HCT116 (cell line): Measurements from ENCODE around the gene INKA2. TPM values are rescaled to one million over a fixed set of nuclear protein-coding genes. Genes with fewer than 3 reads are reported as not detected.

Source experiments
- ATAC-seq: fragments of 200-7000 bp; cut with Tn5 transposase; 2 replicates; pipeline ENCODE4 v1.9.1; 2020; ENCODE audit warnings: mild to moderate bottlenecking, moderate library complexity
- BruUV-seq: library from RNA; stranded (reverse); fragments of 400-500 nt; replicated peaks from 2 replicates; lab custom pipeline; 2021; lab: Mats Ljungman, UMichigan
- CTCF ChIA-PET: fragments of 300-600 bp; sonication (Branson Sonifier 250); formaldehyde crosslinking; loops from one replicate; lab custom pipeline; 2021; ENCODE audit warnings: antibody characterized with exemption; lab: Charles Lee
- POLR2A ChIA-PET: fragments of 300-600, 350-600 bp; sonication (Branson Sonifier 250); formaldehyde crosslinking; loops from one replicate; lab custom pipeline; 2021; ENCODE audit warnings: antibody characterized with exemption; lab: Charles Lee
- RAD21 ChIA-PET, 2 experiments: fragments of 300-600 bp; sonication (Branson Sonifier 250); formaldehyde crosslinking; loops; one replicate each; lab custom pipeline; 2023; ENCODE audit warnings: low total read pairs in 2 of 2; ENCODE audit not compliant: uncharacterized antibody in 2 of 2, unreplicated experiment in 2 of 2, low non-redundant PET in 1 of 2; lab: Charles Lee
- DNase-seq: peaks from one replicate; pipeline ENCODE4 v3.0.0-alpha.2; 2010; ENCODE audit warnings: low read depth, low spot score
- H2AFZ ChIP-seq: fragments of 200-600 bp; shearing (Covaris generic), sonication (generic); 2 replicates; pipeline ENCODE4 v1.6.1; 2017; ENCODE audit warnings: low read depth, mixed run types, mixed read lengths, antibody characterized with exemption, low read length; ENCODE audit not compliant: poor library complexity, severe bottlenecking
- H3K27ac ChIP-seq: 2 replicates; pipeline ENCODE4 v1.5.1; 2012; ENCODE audit warnings: low read depth, low read length
- H3K27me3 ChIP-seq: fragments of 200-600 bp; sonication (generic); 2 replicates; pipeline ENCODE4 v1.6.1; 2016; ENCODE audit warnings: mixed run types, low read length, mixed read lengths; ENCODE audit not compliant: insufficient read depth
- H3K36me3 ChIP-seq, 2 experiments: fragments of 200-500 bp in 1 of 2; fragments of 200-600 bp in 1 of 2; sonication (Bioruptor generic) in 1 of 2; sonication (generic) in 1 of 2; 2 replicates each; pipeline versions ENCODE4 v1.5.1 to v1.6.1; 2014 to 2016; ENCODE audit warnings: low read length in 2 of 2, inconsistent platforms in 1 of 2, mixed read lengths in 1 of 2, mixed run types in 1 of 2; ENCODE audit not compliant: insufficient read depth in 2 of 2, control insufficient read depth in 1 of 2
- H3K4me1 ChIP-seq, 2 experiments: fragments of 200-600 bp in 1 of 2; sonication (generic) in 1 of 2; 2 replicates each; pipeline versions ENCODE4 v1.5.1 to v1.6.1; 2012 to 2017; ENCODE audit warnings: low read length in 2 of 2, inconsistent platforms in 1 of 2, mild to moderate bottlenecking in 1 of 2, mixed read lengths in 1 of 2, mixed run types in 1 of 2, moderate library complexity in 1 of 2; ENCODE audit not compliant: insufficient read depth in 2 of 2, control insufficient read depth in 1 of 2
- H3K4me2 ChIP-seq: fragments of 200-600 bp; sonication (generic); 2 replicates; pipeline ENCODE4 v1.6.1; 2017; ENCODE audit warnings: mixed run types, low read length, mixed read lengths
- H3K4me3 ChIP-seq, 2 experiments: fragments of 200-600 bp in 1 of 2; sonication (generic) in 1 of 2; replicated peaks in 1 of 2; 2 replicates each; pipeline ENCODE4 v1.5.1; 2011 to 2016; ENCODE audit warnings: low read length in 2 of 2, control low read depth in 1 of 2, low read depth in 1 of 2, mild to moderate bottlenecking in 1 of 2, mixed read lengths in 1 of 2, mixed run types in 1 of 2
- H3K79me2 ChIP-seq: fragments of 200-600 bp; sonication (generic); 2 replicates; pipeline ENCODE4 v1.6.1; 2017; ENCODE audit warnings: mild to moderate bottlenecking, mixed run types, low read length, moderate library complexity, mixed read lengths; ENCODE audit not compliant: insufficient read depth
- H3K9ac ChIP-seq: fragments of 200-600 bp; sonication (generic); 2 replicates; pipeline ENCODE4 v1.6.1; 2016; ENCODE audit warnings: low read length, mixed read lengths
- H3K9me2 ChIP-seq: fragments of 200-600 bp; sonication (generic), shearing (Covaris generic); 2 replicates; pipeline ENCODE4 v1.6.1; 2017; ENCODE audit warnings: mixed run types, mild to moderate bottlenecking, moderate library complexity; ENCODE audit not compliant: insufficient read depth
- H3K9me3 ChIP-seq, 2 experiments: fragments of 200-500 bp in 1 of 2; fragments of 200-600 bp in 1 of 2; sonication (Bioruptor generic) in 1 of 2; sonication (generic) in 1 of 2; 2 replicates each; pipeline ENCODE4 v1.6.1; 2014 to 2017; ENCODE audit warnings: low read length in 2 of 2, mixed read lengths in 2 of 2, inconsistent platforms in 1 of 2, low read depth in 1 of 2, mild to moderate bottlenecking in 1 of 2, mixed run types in 1 of 2, moderate library complexity in 1 of 2; ENCODE audit not compliant: control insufficient read depth in 1 of 2, insufficient read depth in 1 of 2
- H4K20me1 ChIP-seq: fragments of 200-600 bp; sonication (generic), shearing (Covaris generic); 2 replicates; pipeline ENCODE4 v1.6.1; 2017; ENCODE audit warnings: mixed run types, mild to moderate bottlenecking, moderate library complexity; ENCODE audit not compliant: insufficient read depth
- CBX3 ChIP-seq: IDR thresholded peaks from 2 replicates; pipeline ENCODE4 v1.6.1; 2012; ENCODE audit warnings: low read depth
- EGR1 ChIP-seq: IDR thresholded peaks from 2 replicates; pipeline ENCODE4 v1.6.1; 2012; ENCODE audit warnings: low read depth
- ELF1 ChIP-seq: IDR thresholded peaks from 2 replicates; pipeline ENCODE4 v1.6.1; 2012; ENCODE audit warnings: low read depth, borderline replicate concordance
- POLR2A ChIP-seq: IDR thresholded peaks from 2 replicates; pipeline ENCODE4 v1.7.0; 2011; ENCODE audit warnings: borderline replicate concordance; ENCODE audit not compliant: insufficient read depth, insufficient read length; ENCODE audit errors: extremely low read depth
- SP1 ChIP-seq: IDR thresholded peaks from 2 replicates; pipeline ENCODE4 v1.6.1; 2012; ENCODE audit warnings: low read depth
- SRF ChIP-seq: IDR thresholded peaks from 2 replicates; pipeline ENCODE4 v1.6.1; 2012; ENCODE audit warnings: low read depth
- TCF7L2 ChIP-seq: IDR thresholded peaks from 2 replicates; pipeline ENCODE4 v1.7.0; 2011; ENCODE audit warnings: borderline replicate concordance, inconsistent platforms; ENCODE audit not compliant: insufficient read depth, insufficient read length; ENCODE audit errors: extremely low read depth
- ZFX ChIP-seq: fragments of 450-650 bp; IDR thresholded peaks from 2 replicates; pipeline ENCODE4 v1.6.1; 2017
- intact Hi-C: fragments of 100-400 bp; cut with micrococcal nuclease; formaldehyde crosslinking; loops from 2 replicates; pipeline ENCODE4 v1.10.0; 2022
- total RNA-seq: library from RNA; stranded (reverse); gene quantifications from one replicate; pipeline ENCODE4 v1.2.1, GENCODE V29; 2021; ENCODE audit not compliant: unreplicated experiment
- TF ChIP-seq, protein P1 (sequence below): IDR thresholded peaks from 2 replicates; pipeline ENCODE4 v1.6.1; 2012
- TF ChIP-seq, protein P2 (sequence below), 3 experiments: fragments of 200-600 bp in 1 of 3; sonication (generic) in 1 of 3; IDR thresholded peaks in 2 of 3; conservative IDR thresholded peaks in 1 of 3; 2 replicates each; pipeline ENCODE4 v1.5.1; 2012 to 2017; ENCODE audit warnings: low read depth in 2 of 3, low read length in 2 of 3, antibody characterized with exemption in 1 of 3, borderline replicate concordance in 1 of 3, control low read depth in 1 of 3, mild to moderate bottlenecking in 1 of 3, mixed read lengths in 1 of 3, mixed run types in 1 of 3, moderate library complexity in 1 of 3; ENCODE audit not compliant: insufficient read depth in 1 of 3
- TF ChIP-seq, protein P3 (sequence below): IDR thresholded peaks from 2 replicates; pipeline ENCODE4 v1.6.1; 2012

Gene INKA2
- total RNA-seq, 1 experiment from 2014 or later, result 4.0 TPM

DNA sequence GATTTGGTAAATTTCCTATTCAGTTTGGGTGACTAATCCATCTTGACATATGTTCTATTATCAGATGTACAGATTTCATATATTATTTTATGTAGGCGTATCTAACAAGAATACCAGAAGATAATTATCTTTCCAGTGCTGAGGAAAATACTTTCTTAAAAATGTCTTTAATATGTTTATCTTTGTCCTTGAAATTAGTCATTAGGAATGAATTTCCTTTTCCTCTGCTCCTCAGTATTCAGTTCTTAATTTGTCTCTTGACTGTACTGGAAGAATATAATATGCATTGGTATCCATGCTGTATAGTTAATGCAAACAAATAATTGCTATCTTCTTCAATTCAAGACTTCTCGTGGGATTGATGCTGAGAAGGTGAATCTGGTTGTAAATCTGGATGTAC, 23.1 kb upstream of the INKA2 start:
- H3K4me2 ChIP-seq, result no peak overlapping the region
- peaks cover 0 to 3% of the 10 kb centered on the region in 2 experiments; a peak in 1 of 4 replicates for H3K4me1 ChIP-seq
- no peak overlapping the region for H3K4me3 ChIP-seq
- BruUV-seq, result no TSS peak
- H3K9ac ChIP-seq, result no peak overlapping the region
- TF ChIP-seq TCF7L2 (no peak), EGR1 (no peak), ELF1 (no peak)
- TF ChIP-seq, protein P1, sequence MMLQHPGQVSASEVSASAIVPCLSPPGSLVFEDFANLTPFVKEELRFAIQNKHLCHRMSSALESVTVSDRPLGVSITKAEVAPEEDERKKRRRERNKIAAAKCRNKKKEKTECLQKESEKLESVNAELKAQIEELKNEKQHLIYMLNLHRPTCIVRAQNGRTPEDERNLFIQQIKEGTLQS, result no peak
- TF ChIP-seq, all 23 proteins: peak for 0
- no peaks in the 10 kb centered on the region for H3K9me3 ChIP-seq
- no peak overlapping the region for H2AFZ ChIP-seq
- ChIA-PET POLR2A (no interaction called here), CTCF (no interaction called here), RAD21 (no interaction called here)
- no peaks in the 10 kb centered on the region for H4K20me1 ChIP-seq
- intact Hi-C loops, result loop anchor here (10.0 kb wide), 1 partner anchor 538 kb away; the partner anchor contains the start of gene CHI3L2
- H3K79me2 ChIP-seq, result peaks cover 36% of the 10 kb centered on the region
- no peak overlapping the region for H3K27ac ChIP-seq
- no peaks in the 10 kb centered on the region for H3K27me3 ChIP-seq
- H3K9me2 ChIP-seq, result no peaks in the 10 kb centered on the region
- no peak for DNase-seq
- ATAC-seq, result no peak
- H3K36me3 ChIP-seq, result peaks cover 43 to 45% of the 10 kb centered on the region in 2 experiments

DNA sequence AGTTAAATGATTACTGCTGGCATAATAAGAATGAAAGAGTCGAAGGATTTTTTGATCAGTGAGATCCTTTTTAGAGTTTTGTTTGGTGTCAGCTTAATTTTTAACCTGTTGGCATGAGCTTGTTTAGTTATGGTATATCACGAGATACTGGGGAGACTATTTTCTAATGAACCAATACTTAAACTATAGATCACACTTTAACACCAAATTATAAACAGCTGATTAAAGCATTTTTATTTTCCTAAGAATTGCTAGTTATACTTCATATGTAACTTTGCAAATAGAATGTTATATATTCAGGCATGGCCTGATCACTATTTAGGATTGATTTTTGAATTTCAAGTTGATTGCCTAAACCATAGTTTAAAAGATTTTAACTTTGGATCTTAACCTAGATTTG, 22.5 kb upstream of the INKA2 start:
- Histone ChIP-seq H3K9me3 (no peaks in the 10 kb centered on the region), H3K9ac (no peak overlapping the region), H3K36me3 (peaks cover 44 to 45% of the 10 kb centered on the region in 2 experiments), H3K4me1 (peaks cover 4 to 9% of the 10 kb centered on the region in 2 experiments; a peak in 3 of 4 replicates), H3K79me2 (peaks cover 42% of the 10 kb centered on the region), H3K27me3 (no peaks in the 10 kb centered on the region), H3K4me2 (no peak overlapping the region), H3K4me3 (no peak overlapping the region), H3K27ac (no peak overlapping the region), H3K9me2 (no peaks in the 10 kb centered on the region), H2AFZ (no peak overlapping the region), H4K20me1 (no peaks in the 10 kb centered on the region)
- DNase-seq (no peak), ATAC-seq (no peak)
- ChIA-PET POLR2A (no interaction called here), RAD21 (no interaction called here), CTCF (no interaction called here)
- TF ChIP-seq SRF, result no peak
- TF ChIP-seq ZFX, result no peak
- TF ChIP-seq, protein P2, sequence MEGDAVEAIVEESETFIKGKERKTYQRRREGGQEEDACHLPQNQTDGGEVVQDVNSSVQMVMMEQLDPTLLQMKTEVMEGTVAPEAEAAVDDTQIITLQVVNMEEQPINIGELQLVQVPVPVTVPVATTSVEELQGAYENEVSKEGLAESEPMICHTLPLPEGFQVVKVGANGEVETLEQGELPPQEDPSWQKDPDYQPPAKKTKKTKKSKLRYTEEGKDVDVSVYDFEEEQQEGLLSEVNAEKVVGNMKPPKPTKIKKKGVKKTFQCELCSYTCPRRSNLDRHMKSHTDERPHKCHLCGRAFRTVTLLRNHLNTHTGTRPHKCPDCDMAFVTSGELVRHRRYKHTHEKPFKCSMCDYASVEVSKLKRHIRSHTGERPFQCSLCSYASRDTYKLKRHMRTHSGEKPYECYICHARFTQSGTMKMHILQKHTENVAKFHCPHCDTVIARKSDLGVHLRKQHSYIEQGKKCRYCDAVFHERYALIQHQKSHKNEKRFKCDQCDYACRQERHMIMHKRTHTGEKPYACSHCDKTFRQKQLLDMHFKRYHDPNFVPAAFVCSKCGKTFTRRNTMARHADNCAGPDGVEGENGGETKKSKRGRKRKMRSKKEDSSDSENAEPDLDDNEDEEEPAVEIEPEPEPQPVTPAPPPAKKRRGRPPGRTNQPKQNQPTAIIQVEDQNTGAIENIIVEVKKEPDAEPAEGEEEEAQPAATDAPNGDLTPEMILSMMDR (IDR thresholded peaks at IDR 0.05 in 2 of 3, conservative IDR thresholded peaks at IDR 0.05 in 1 of 3; ENCODE audit: borderline replicate concordance in 1 of 3, insufficient read depth in 1 of 3, low read depth in 2 of 3, low read length in 2 of 3), result no peak
- no peak for TF ChIP-seq POLR2A
- TF ChIP-seq, protein P3, sequence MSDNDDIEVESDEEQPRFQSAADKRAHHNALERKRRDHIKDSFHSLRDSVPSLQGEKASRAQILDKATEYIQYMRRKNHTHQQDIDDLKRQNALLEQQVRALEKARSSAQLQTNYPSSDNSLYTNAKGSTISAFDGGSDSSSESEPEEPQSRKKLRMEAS, result no peak
- TF ChIP-seq SP1, result no peak
- no peak for TF ChIP-seq EGR1
- TF ChIP-seq ELF1, result no peak
- no peak for TF ChIP-seq CBX3
- BruUV-seq, result no TSS peak
- intact Hi-C loops, result loop anchor here (10.0 kb wide), 1 partner anchor 537 kb away; the partner anchor contains the start of gene CHI3L2
